SU-DHL-6 (cell line): ENCODE results near the gene C5AR2.
"Not testable (repeated sequence)": the region's sequence is repeated elsewhere in the genome, so short reads cannot be mapped to it uniquely, and the experiment has no call there.

Experiments
- H2AFZ ChIP-seq: fragments of 200-600 bp; sonication (generic); 2 replicates; pipeline ENCODE4 v1.6.1; 2014; ENCODE audit warnings: low read depth, mild to moderate bottlenecking, moderate library complexity, mixed read lengths, antibody characterized with exemption, low read length; ENCODE audit not compliant: severe bottlenecking
- H3F3A ChIP-seq: fragments of 200-600 bp; shearing (Covaris generic); 2 replicates; pipeline ENCODE4 v1.6.0; 2016; ENCODE audit warnings: antibody characterized with exemption, mild to moderate bottlenecking; ENCODE audit not compliant: insufficient read depth
- H3K27ac ChIP-seq: fragments of 200-600 bp; sonication (generic); 2 replicates; pipeline ENCODE4 v1.5.1; 2016; ENCODE audit warnings: low read depth, mild to moderate bottlenecking, low read length, moderate library complexity, mixed read lengths
- H3K27me3 ChIP-seq: fragments of 200-600 bp; sonication (generic), shearing (Covaris generic); 2 replicates; pipeline ENCODE4 v1.6.0; 2014; ENCODE audit warnings: mild to moderate bottlenecking, low read length
- H3K36me3 ChIP-seq: fragments of 200-600 bp; sonication (generic); 2 replicates; pipeline ENCODE4 v1.6.1; 2014; ENCODE audit warnings: mild to moderate bottlenecking, low read length, mixed read lengths
- H3K4me2 ChIP-seq: fragments of 300-600, 200-600 bp; shearing (Covaris generic), sonication (generic); 2 replicates; pipeline ENCODE4 v1.6.0; 2014; ENCODE audit warnings: low read length, low read depth, mild to moderate bottlenecking; ENCODE audit not compliant: poor library complexity, severe bottlenecking
- H3K4me3 ChIP-seq: fragments of 200-600 bp; sonication (generic); 2 replicates; pipeline ENCODE4 v1.5.1; 2014; ENCODE audit warnings: antibody characterized with exemption, low read length, mild to moderate bottlenecking, mixed read lengths; ENCODE audit not compliant: insufficient read depth, poor library complexity, severe bottlenecking
- H3K79me2 ChIP-seq: fragments of 200-600 bp; sonication (generic); 2 replicates; pipeline ENCODE4 v1.6.1; 2014; ENCODE audit warnings: mild to moderate bottlenecking, low read length, moderate library complexity; ENCODE audit not compliant: insufficient read depth
- H3K9ac ChIP-seq: fragments of 200-600 bp; sonication (generic); 2 replicates; pipeline ENCODE4 v1.7.0; 2014; ENCODE audit warnings: mild to moderate bottlenecking, low read length
- H3K9me2 ChIP-seq: fragments of 200-600 bp; sonication (generic); replicated peaks from 2 replicates; pipeline ENCODE4 v1.6.1; 2014; ENCODE audit warnings: low read length; ENCODE audit not compliant: insufficient read depth
- H3K9me3 ChIP-seq: fragments of 200-600 bp; sonication (generic); 2 replicates; pipeline ENCODE4 v1.6.1; 2014; ENCODE audit warnings: low read length, mixed read lengths; ENCODE audit not compliant: insufficient read depth
- H4K20me1 ChIP-seq: fragments of 200-600 bp; sonication (generic); 2 replicates; pipeline ENCODE4 v1.6.1; 2014; ENCODE audit warnings: low read depth, mild to moderate bottlenecking, antibody characterized with exemption, low read length, moderate library complexity, mixed read lengths
- EZH2phosphoT487 ChIP-seq: fragments of 200-600 bp; sonication (generic), shearing (Covaris generic); conservative IDR thresholded peaks from 2 replicates; pipeline ENCODE4 v1.6.1; 2018; ENCODE audit warnings: mild to moderate bottlenecking, antibody characterized with exemption, low read length, moderate library complexity, mixed read lengths
- TF ChIP-seq, protein P1 (sequence below): fragments of 200-600 bp; sonication (generic); IDR thresholded peaks from one replicate; pipeline ENCODE4 v1.5.1; 2017; ENCODE audit warnings: antibody characterized with exemption, mild to moderate bottlenecking, low read length, moderate library complexity; ENCODE audit not compliant: insufficient read depth, poor library complexity, severe bottlenecking

The C5AR2 gene

DNA sequence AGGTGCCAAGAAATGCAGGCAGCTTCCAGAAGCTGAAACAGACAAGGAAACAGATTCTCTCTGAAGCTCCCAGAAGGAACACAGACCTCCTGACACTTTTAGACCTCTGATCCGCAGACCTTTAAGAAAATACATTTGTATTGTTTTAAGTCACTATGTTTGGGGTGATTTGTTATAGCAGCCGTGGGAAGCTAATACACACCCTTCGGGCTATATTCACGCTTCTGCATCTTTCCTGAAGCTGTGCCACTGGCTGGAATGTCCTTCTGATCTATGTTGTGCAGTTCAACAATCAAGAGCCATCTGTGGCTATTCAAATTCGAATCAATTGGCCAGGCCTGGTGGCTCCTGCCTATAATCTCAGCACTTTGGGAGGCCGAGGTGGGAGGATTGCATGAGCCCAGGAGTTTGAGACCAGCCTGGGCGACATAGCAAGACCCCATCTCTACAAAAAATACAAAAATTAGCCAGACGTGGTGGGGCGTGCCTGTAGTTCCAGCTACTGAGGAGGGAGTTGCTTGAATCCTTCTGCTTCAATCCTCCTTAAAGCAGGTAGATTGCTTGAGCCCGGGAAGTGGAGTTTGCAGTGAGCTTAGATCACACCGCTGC, 11.3 kb downstream of the C5AR2 start:
- H4K20me1 ChIP-seq = no peaks in the 10 kb centered on the region
- no peak for TF ChIP-seq EZH2phosphoT487
- TF ChIP-seq, protein P1, sequence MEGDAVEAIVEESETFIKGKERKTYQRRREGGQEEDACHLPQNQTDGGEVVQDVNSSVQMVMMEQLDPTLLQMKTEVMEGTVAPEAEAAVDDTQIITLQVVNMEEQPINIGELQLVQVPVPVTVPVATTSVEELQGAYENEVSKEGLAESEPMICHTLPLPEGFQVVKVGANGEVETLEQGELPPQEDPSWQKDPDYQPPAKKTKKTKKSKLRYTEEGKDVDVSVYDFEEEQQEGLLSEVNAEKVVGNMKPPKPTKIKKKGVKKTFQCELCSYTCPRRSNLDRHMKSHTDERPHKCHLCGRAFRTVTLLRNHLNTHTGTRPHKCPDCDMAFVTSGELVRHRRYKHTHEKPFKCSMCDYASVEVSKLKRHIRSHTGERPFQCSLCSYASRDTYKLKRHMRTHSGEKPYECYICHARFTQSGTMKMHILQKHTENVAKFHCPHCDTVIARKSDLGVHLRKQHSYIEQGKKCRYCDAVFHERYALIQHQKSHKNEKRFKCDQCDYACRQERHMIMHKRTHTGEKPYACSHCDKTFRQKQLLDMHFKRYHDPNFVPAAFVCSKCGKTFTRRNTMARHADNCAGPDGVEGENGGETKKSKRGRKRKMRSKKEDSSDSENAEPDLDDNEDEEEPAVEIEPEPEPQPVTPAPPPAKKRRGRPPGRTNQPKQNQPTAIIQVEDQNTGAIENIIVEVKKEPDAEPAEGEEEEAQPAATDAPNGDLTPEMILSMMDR = no peak
- H3K4me2 ChIP-seq = no peak overlapping the region

DNA sequence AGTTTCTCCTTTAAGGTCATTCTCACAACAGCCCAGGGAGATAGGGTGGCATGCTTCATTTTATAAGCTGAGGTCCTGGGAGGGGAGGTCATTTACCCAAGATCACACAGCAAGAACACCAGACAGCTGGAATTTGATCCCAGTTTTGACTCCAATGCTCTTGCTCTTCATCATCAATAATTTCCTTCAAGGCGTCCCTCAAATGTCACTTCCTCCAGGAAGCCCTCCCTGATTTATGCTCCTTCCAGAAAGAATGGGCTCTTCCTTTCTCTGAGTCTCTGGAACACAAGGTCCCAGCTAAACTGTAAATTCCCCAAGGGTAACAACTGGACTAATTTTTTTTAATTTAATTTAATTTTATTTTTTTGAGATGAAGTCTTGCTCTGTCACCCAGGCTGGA, 12.4 kb downstream of the C5AR2 start:
- no peak overlapping the region for H2AFZ ChIP-seq
- peaks cover 2% of the 10 kb centered on the region for H3K79me2 ChIP-seq
- H3K9ac ChIP-seq = no peak overlapping the region
- no peak overlapping the region for H3K4me3 ChIP-seq
- no peak overlapping the region for H3K27ac ChIP-seq
- no peaks in the 10 kb centered on the region for H4K20me1 ChIP-seq
- H3K27me3 ChIP-seq = no peaks in the 10 kb centered on the region
- H3K9me3 ChIP-seq = no peaks in the 10 kb centered on the region
- H3K9me2 ChIP-seq = no peaks in the 10 kb centered on the region
- H3K36me3 ChIP-seq = no peaks in the 10 kb centered on the region
- peaks cover 6% of the 10 kb centered on the region; the same call in 1 of the 2 replicates for H3F3A ChIP-seq
- no peak overlapping the region for H3K4me2 ChIP-seq
- TF ChIP-seq, protein P1 = no peak
- no peak for TF ChIP-seq EZH2phosphoT487

More for the DNA sequence above, 11.3 kb downstream of the C5AR2 start:
- Histone ChIP-seq H3F3A (peaks cover 6% of the 10 kb centered on the region; the same call in 1 of the 2 replicates), H3K9me2 (no peaks in the 10 kb centered on the region), H3K27ac (no peak overlapping the region), H3K9me3 (no peaks in the 10 kb centered on the region), H3K27me3 (no peaks in the 10 kb centered on the region), H2AFZ (no peak overlapping the region), H3K9ac (no peak overlapping the region), H3K36me3 (no peaks in the 10 kb centered on the region), H3K4me3 (no peak overlapping the region), H3K79me2 (no peaks in the 10 kb centered on the region)

DNA sequence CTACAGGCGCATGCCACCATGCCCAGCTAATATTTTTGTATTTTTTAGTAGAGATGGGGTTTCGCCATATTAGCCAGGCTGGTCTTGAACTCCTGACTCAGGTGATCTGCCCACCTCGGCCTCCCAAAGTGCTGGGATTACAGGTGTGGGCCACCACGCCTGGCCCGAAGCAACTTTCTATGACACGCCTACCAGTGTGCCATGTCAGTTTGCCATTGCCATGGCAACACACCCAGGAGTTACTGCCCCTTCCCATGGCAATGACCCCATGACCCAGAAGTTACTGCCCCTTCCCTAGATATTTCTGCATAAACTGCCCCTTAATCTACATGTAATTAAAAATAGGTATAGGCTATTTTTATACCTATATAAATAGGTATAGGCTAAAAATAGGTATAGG, 14.0 kb downstream of the C5AR2 start:
- not testable (repeated sequence) for H3K27me3 ChIP-seq, H3K9me2 ChIP-seq, H3K36me3 ChIP-seq, H4K20me1 ChIP-seq, H3K4me2 ChIP-seq, H2AFZ ChIP-seq, H3K4me3 ChIP-seq, H3K9ac ChIP-seq, H3F3A ChIP-seq, H3K9me3 ChIP-seq, H3K27ac ChIP-seq
- H3K79me2 ChIP-seq = peaks cover 18% of the 10 kb centered on the region
